GM12801 (cell line): ENCODE results near the gene SWI5.

Experiments used
- TF ChIP-seq, protein P1 (sequence below): IDR thresholded peaks from one replicate; pipeline ENCODE4 v1.5.1; 2011; ENCODE audit warnings: control low read depth; ENCODE audit not compliant: insufficient read length; ENCODE audit errors: extremely low read depth

The SWI5 gene

DNA sequence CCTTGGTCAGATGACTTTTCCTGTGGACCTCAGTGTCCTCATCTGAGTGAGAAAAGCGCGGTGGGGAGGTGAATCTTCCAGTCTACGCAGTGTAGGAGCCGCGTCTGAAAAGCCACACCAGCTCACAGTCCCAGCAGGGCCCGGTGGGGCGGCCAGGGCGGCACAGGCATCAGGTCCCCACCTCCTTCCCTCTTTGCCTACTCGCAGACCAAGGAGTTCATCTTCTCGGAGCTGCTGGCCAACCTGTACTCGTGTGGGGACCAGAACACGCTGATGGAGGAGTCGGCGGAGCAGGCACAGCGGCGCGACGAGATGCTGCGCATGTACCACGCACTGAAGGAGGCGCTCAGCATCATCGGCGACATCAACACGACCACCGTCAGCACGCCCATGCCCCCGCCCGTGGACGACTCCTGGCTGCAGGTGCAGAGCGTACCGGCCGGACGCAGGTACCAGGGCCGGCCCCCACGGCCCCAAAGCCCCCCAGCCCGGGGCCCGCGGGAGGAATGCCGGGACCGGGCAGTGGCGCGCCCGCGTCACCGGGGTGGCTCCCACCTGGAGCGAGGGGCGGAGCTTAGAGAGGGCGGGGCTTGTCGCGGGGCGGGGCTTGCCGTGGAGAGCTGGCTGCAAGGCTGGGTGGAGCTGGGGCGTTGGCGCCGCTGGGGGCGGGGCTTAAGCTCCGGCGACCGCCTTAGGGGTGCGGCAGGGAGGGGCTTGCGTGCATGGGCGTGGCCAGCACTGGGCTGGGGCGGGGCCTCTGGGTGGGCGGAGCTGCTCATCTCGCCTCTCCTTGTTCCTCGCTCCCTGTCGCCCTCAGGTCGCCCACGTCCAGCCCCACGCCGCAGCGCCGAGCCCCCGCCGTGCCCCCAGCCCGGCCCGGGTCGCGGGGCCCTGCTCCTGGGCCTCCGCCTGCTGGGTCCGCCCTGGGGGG is 25.9 kb upstream of the SWI5 start:
- TF ChIP-seq, protein P1, sequence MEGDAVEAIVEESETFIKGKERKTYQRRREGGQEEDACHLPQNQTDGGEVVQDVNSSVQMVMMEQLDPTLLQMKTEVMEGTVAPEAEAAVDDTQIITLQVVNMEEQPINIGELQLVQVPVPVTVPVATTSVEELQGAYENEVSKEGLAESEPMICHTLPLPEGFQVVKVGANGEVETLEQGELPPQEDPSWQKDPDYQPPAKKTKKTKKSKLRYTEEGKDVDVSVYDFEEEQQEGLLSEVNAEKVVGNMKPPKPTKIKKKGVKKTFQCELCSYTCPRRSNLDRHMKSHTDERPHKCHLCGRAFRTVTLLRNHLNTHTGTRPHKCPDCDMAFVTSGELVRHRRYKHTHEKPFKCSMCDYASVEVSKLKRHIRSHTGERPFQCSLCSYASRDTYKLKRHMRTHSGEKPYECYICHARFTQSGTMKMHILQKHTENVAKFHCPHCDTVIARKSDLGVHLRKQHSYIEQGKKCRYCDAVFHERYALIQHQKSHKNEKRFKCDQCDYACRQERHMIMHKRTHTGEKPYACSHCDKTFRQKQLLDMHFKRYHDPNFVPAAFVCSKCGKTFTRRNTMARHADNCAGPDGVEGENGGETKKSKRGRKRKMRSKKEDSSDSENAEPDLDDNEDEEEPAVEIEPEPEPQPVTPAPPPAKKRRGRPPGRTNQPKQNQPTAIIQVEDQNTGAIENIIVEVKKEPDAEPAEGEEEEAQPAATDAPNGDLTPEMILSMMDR, result no peak

GRCh38 chr9:128250839-128251731 is 25.0 kb upstream of the SWI5 start:
- TF ChIP-seq, protein P1, result no peak

DNA sequence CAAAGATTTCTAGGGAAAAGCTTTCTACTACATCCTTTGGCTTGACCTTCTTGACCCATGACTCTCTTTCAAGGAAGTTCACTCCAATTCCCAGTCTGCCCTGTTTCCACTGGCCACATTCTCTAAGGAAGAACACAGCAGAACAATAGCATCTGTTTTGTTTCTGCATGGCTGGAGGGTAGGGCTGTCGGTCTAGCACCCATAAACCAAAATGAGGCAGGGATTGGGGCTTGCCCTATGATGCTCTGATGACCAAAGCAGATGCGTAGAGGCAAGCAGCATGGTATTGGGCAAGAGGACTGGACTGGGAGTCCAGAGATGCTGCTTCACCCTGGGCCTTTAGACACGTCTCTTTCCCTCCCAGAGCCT is 24.4 kb upstream of the SWI5 start:
- TF ChIP-seq, protein P1, result no peak

- TF ChIP-seq, protein P1, result no peak
Observed at GRCh38 chr9:128252317-128253139, 23.5 kb upstream of the SWI5 start.

- TF ChIP-seq, protein P1, result no peak
Observed at GRCh38 chr9:128253140-128253990, 22.7 kb upstream of the SWI5 start.

GRCh38 chr9:128253991-128254346 is 22.1 kb upstream of the SWI5 start:
- TF ChIP-seq, protein P1, result no peak
